Mucosa of rectum (tissue), 2 donors: ENCODE data around the gene EPHB1.

Experiments
- H3K27ac ChIP-seq, 2 donors: one replicate each; pipeline ENCODE4 v1.7.0; 2013; ENCODE audit warnings: inconsistent platforms in 2 of 2, low read depth in 2 of 2, low read length in 2 of 2
- H3K27me3 ChIP-seq, 2 donors: one replicate each; pipeline ENCODE4 v1.7.0; 2013; ENCODE audit warnings: low read length in 2 of 2; ENCODE audit not compliant: control insufficient read depth in 2 of 2, insufficient read depth in 2 of 2
- H3K36me3 ChIP-seq, 2 donors: one replicate each; pipeline ENCODE4 v1.7.0; 2013; ENCODE audit warnings: low read length in 2 of 2; ENCODE audit not compliant: control insufficient read depth in 2 of 2, insufficient read depth in 2 of 2
- H3K4me1 ChIP-seq, 2 donors: one replicate each; pipeline ENCODE4 v1.7.0; 2013; ENCODE audit warnings: low read length in 2 of 2, mild to moderate bottlenecking in 1 of 2; ENCODE audit not compliant: control insufficient read depth in 2 of 2, insufficient read depth in 2 of 2
- H3K4me3 ChIP-seq, 2 donors: one replicate each; pipeline ENCODE4 v1.7.0; 2013; ENCODE audit warnings: low read length in 2 of 2
- H3K9ac ChIP-seq, 2 donors: one replicate each; pipeline ENCODE4 v1.7.0; 2013; ENCODE audit warnings: low read length in 2 of 2, low read depth in 1 of 2, mild to moderate bottlenecking in 1 of 2
- H3K9me3 ChIP-seq, 2 donors: one replicate each; pipeline ENCODE4 v1.7.0; 2013; ENCODE audit warnings: low read length in 2 of 2; ENCODE audit not compliant: control insufficient read depth in 2 of 2
- donor health status: healthy.
- donor health status: Normal muscosa, but diverticular disease.

The EPHB1 gene

GRCh38 chr3:135165260-135165659 lies 370.2 kb downstream of the EPHB1 start:
- Histone ChIP-seq H3K9me3 (no peaks in the 10 kb centered on the region), H3K4me3 (no peak overlapping the region), H3K9ac (no peak overlapping the region), H3K27ac (no peak overlapping the region), H3K36me3 (no peaks in the 10 kb centered on the region), H3K4me1 (no peaks in the 10 kb centered on the region), H3K27me3 (no peaks in the 10 kb centered on the region)

DNA sequence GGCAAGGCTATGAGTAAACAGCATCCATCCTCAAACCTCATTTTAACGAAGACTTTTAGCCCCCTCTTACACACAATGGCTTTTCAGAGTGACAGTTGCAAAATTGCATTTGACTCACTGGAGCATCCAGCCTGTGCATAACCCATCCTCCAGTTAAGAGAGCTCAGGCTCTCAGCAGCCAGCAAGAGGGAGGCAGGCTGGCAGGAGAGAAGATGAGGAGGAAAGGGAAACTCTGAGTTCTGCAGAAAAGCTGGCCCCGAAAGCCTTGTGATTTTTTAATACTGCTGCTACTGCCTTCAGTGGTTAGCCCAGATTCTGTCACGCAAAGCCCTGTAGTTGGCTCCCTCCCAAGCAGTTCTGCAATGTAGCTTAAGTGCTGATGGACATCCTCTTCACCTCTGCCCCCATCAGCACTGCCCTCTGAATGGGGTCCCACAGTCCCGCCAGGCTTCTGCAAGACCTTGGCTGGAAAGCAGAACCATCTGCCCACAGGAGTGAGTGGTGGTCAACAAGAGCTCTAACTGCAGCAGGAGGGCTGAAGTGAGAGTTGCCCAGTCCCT lies 371.3 kb downstream of the EPHB1 start:
- Histone ChIP-seq H3K27me3 (no peaks in the 10 kb centered on the region), H3K27ac (no peak overlapping the region), H3K4me1 (no peaks in the 10 kb centered on the region), H3K9ac (no peak overlapping the region), H3K9me3 (no peaks in the 10 kb centered on the region), H3K36me3 (no peaks in the 10 kb centered on the region), H3K4me3 (no peak overlapping the region)

- no peak overlapping the region for H3K4me3 ChIP-seq
- no peaks in the 10 kb centered on the region for H3K27me3 ChIP-seq
- H3K36me3 ChIP-seq = no peaks in the 10 kb centered on the region
- no peak overlapping the region for H3K27ac ChIP-seq
- H3K9me3 ChIP-seq = no peaks in the 10 kb centered on the region
- no peak overlapping the region for H3K9ac ChIP-seq
- H3K4me1 ChIP-seq = no peaks in the 10 kb centered on the region
These were observed 373.8 kb downstream of the EPHB1 start for GRCh38 chr3:135168822-135169221.

- no peak overlapping the region for H3K9ac ChIP-seq
These were observed 374.6 kb downstream of the EPHB1 start for GRCh38 chr3:135169651-135170050.

GRCh38 chr3:135170732-135171131 lies 375.7 kb downstream of the EPHB1 start:
- Histone ChIP-seq H3K36me3 (no peaks in the 10 kb centered on the region), H3K27ac (no peak overlapping the region), H3K27me3 (no peaks in the 10 kb centered on the region), H3K4me3 (no peak overlapping the region), H3K4me1 (no peaks in the 10 kb centered on the region), H3K9ac (no peak overlapping the region), H3K9me3 (no peaks in the 10 kb centered on the region)

More at GRCh38 chr3:135169651-135170050, 374.6 kb downstream of the EPHB1 start:
- no peak overlapping the region for H3K4me3 ChIP-seq
- H3K9me3 ChIP-seq = no peaks in the 10 kb centered on the region
- no peaks in the 10 kb centered on the region for H3K36me3 ChIP-seq
- no peaks in the 10 kb centered on the region for H3K4me1 ChIP-seq
- H3K27ac ChIP-seq = no peak overlapping the region
- no peaks in the 10 kb centered on the region for H3K27me3 ChIP-seq

- H3K9ac ChIP-seq = no peak overlapping the region
- no peak overlapping the region for H3K27ac ChIP-seq
- no peaks in the 10 kb centered on the region for H3K4me1 ChIP-seq
- no peaks in the 10 kb centered on the region for H3K36me3 ChIP-seq
- H3K4me3 ChIP-seq = no peak overlapping the region
- no peaks in the 10 kb centered on the region for H3K9me3 ChIP-seq
- no peaks in the 10 kb centered on the region for H3K27me3 ChIP-seq
These were observed 377.3 kb downstream of the EPHB1 start for GRCh38 chr3:135172191-135172869.

DNA sequence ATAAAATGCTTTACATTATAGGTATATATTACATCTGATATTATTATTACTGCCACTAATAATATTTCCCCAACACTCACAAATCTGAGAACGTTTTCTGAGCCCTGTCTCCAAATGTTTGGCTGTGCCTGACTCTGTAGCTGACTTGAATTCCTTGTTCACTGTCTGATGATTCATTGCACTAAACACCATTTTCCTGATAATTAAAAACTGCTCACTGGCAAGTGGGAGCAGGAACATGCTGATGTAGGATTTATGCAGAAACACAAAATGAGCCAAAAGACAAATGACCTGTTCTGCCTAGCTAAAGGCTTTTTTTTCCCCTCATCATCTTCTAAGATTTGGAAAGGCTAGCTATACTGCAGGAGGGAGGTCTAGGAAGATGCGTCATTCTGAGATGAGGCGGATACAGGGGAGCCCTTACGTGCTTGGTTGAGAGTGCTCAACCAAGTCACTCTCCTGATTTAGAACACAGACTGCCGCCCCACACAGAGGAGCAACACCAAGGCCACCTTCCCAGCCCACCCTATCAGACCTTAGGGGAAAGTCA lies 380.7 kb downstream of the EPHB1 start:
- Histone ChIP-seq H3K4me3 (no peak overlapping the region), H3K36me3 (no peaks in the 10 kb centered on the region), H3K9me3 (no peaks in the 10 kb centered on the region), H3K27ac (no peak overlapping the region), H3K27me3 (no peaks in the 10 kb centered on the region), H3K9ac (no peak overlapping the region), H3K4me1 (no peaks in the 10 kb centered on the region)

DNA sequence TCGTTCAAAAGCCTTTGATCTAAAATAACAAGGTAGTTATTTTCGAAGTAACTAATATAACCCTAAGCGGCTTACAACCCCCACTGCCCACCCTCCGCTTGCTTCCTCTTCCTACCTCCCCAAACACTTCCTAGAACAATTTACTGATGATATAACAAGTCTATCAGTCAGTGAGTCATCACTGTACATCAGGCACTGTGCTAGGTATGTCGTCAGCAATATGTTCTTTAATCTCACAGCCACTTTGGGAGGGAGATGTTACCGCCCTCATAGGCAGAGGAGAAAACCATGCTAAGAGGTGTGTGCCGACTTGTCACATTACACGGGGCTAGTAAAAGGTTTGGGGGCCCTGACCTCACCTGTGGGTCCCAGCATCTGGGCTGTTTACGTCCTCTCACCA lies 381.8 kb downstream of the EPHB1 start:
- no peak overlapping the region for H3K27ac ChIP-seq
- H3K9me3 ChIP-seq = no peaks in the 10 kb centered on the region
- H3K4me1 ChIP-seq = no peaks in the 10 kb centered on the region
- no peaks in the 10 kb centered on the region for H3K27me3 ChIP-seq
- no peak overlapping the region for H3K4me3 ChIP-seq
- H3K9ac ChIP-seq = no peak overlapping the region
- no peaks in the 10 kb centered on the region for H3K36me3 ChIP-seq

- Histone ChIP-seq H3K36me3 (no peaks in the 10 kb centered on the region), H3K9ac (no peak overlapping the region)
These were observed 383.5 kb downstream of the EPHB1 start for GRCh38 chr3:135178566-135178965.

DNA sequence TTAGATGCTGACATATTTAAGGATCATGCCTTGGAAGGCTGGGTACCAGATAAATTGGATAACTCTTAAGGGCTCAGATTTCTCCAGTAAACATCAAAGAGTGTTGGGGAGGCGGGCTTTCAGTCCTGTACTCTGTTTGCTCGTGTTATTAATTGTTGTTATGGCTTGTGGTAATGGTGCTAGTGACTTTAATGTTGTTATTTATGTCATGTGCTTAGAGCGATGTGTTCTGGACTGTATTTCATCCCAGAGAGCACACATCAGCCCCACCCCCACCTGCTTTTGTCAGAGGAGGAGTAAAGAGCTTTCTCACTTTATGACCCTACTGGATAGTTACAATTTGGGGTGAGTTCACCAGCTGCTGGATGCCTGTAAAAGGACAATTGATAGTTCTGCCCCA lies 386.3 kb downstream of the EPHB1 start:
- no peaks in the 10 kb centered on the region for H3K9me3 ChIP-seq
- H3K36me3 ChIP-seq = no peaks in the 10 kb centered on the region
- no peak overlapping the region for H3K9ac ChIP-seq
- no peak overlapping the region for H3K27ac ChIP-seq
- no peaks in the 10 kb centered on the region for H3K4me1 ChIP-seq
- no peak overlapping the region for H3K4me3 ChIP-seq
- no peaks in the 10 kb centered on the region for H3K27me3 ChIP-seq

More at GRCh38 chr3:135178566-135178965, 383.5 kb downstream of the EPHB1 start:
- Histone ChIP-seq H3K4me1 (no peaks in the 10 kb centered on the region), H3K4me3 (no peak overlapping the region), H3K9me3 (no peaks in the 10 kb centered on the region), H3K27me3 (no peaks in the 10 kb centered on the region), H3K27ac (no peak overlapping the region)
